GM23248 (cell line): ENCODE data around the gene PTOV1.

ENCODE experiments used
- EZH2 ChIP-seq: fragments of 200-600 bp; sonication (generic); IDR thresholded peaks from 2 replicates; pipeline ENCODE4 v1.6.1; 2018; ENCODE audit warnings: antibody characterized with exemption, mild to moderate bottlenecking; ENCODE audit not compliant: insufficient read depth, poor library complexity, severe bottlenecking
- EZH2phosphoT487 ChIP-seq: fragments of 200-600 bp; sonication (generic); IDR thresholded peaks from 2 replicates; pipeline ENCODE4 v1.6.1; 2018; ENCODE audit warnings: antibody characterized with exemption, moderate library complexity, mild to moderate bottlenecking, low read depth; ENCODE audit not compliant: insufficient read depth

- no peak for TF ChIP-seq EZH2
- TF ChIP-seq EZH2phosphoT487 = no peak
Observed at GRCh38 chr19:49807904-49808675, 42.9 kb upstream of the PTOV1 start.
